ENCODE results near the gene ARHGEF35. TPM values are rescaled to one million over a fixed set of nuclear protein-coding genes. Genes with fewer than 3 reads are reported as not detected.
"Not testable (repeated sequence)": the region's sequence is repeated elsewhere in the genome, so short reads cannot be mapped to it uniquely, and the experiment has no call there.

The ARHGEF35 gene
- 1 to 10 TPM; 4.2 TPM for total RNA-seq

DNA sequence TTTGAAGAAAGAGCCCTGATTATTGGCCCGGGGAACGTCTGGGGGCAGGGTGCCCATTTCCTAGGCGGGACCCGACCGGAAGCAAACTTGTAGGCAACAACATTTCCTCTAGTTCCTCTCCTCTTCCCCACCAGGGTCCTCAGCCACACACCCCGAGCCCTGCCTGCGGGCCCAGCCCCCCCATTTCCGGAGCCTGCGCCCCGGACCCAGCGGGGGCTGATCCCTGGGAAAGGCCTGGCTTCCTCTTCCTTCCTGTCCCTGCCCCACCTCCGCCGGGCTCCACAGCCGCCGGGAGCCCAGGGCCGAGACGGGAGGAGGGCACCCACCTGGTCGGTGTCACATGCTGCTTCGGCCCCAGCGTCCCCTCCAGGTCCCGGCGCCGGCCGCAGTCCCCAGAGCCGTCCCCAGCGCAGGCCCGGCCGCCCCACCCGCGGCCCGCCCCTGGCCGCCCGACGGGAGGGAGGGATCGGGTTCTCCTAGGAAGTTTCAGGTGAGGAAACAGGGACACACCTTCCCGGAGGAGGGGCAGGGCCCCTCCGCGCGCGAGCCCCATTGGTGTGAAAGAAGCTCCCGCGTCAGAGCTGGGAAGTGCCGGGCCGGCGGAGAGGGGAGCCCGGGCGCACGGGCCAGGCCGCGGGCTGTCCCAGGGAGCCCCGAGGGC lies at the start of gene ARHGEF35:
Gene ARHGEF35 (minus strand): TSS at position 622 of the 661 bp plus-strand sequence. CDS start 7,450 bp downstream, outside the sequence.
- H3K27me3 Mint-ChIP-seq; H3K36me3 Mint-ChIP-seq (ENCODE audit: low read depth); DNase-seq; H3K9me3 Mint-ChIP-seq; CTCF ChIA-PET; H3K4me1 Mint-ChIP-seq; POLR2A ChIA-PET: not testable (repeated sequence)
- Mint-ChIP-seq H3K4me3 (peak within 1 kb of the TSS; percentile 67), H3K27ac (peak within 1 kb of the TSS; percentile 76)

DNA sequence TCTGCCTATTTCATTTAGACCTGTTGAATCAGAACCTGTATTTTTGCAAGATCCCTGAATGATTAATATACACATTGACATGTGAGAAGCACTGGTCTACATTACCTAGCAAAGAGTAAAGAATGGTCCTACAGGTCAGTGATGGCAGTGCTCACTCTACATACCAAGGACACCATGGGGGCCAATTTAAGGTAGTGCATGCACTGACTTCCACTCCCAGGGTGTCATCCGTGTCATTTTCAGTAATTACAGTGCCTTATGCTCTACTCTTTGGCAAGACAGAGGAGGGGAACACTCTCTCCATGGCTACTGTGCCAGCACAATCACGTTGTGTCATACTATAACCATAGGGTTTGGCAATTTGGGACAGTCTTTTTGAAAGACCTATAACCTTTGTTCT lies 49.7 kb upstream of the ARHGEF35 start:
- H3K36me3 Mint-ChIP-seq (ENCODE audit: low read depth); POLR2A ChIA-PET; H3K27me3 Mint-ChIP-seq; H3K9me3 Mint-ChIP-seq; H3K4me3 Mint-ChIP-seq; DNase-seq; CTCF ChIA-PET; H3K4me1 Mint-ChIP-seq; H3K27ac Mint-ChIP-seq: not testable (repeated sequence)

GRCh38 chr7:144239365-144239764 lies 43.7 kb upstream of the ARHGEF35 start, which contains the start of gene OR2A42:
OR2A42 (minus strand) TSS chr7:144239605; CDS start chr7:144232843, 6,762 bp downstream.
- H3K36me3 Mint-ChIP-seq (ENCODE audit: low read depth); CTCF ChIA-PET; H3K4me3 Mint-ChIP-seq: not testable (repeated sequence)

GRCh38 chr7:144238530-144239082 lies 43.0 kb upstream of the ARHGEF35 start:
- DNase-seq, CTCF ChIA-PET, H3K27ac Mint-ChIP-seq: not testable (repeated sequence)

More at GRCh38 chr7:144239365-144239764, 43.7 kb upstream of the ARHGEF35 start, which contains the start of gene OR2A42:
- DNase-seq, H3K27me3 Mint-ChIP-seq, POLR2A ChIA-PET, H3K4me1 Mint-ChIP-seq, H3K27ac Mint-ChIP-seq, H3K9me3 Mint-ChIP-seq: not testable (repeated sequence)

DNA sequence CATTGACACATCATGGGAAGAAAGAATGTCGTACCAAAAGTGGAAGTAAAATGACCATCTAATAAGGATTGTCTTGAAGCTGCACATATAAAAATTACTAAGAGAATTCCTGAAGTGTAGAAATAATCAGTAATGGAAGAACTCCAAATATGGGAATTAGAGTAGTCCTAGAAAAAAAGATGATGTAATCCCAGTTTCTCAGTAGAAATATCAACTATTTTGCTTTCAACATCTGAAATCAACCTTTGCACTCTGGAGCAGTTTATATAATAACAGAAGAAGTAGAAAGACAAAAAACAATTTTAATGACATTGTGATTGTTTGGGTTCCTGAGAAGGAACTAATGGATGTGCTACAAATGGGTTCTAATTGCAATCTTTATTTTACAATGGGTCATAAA lies 37.4 kb upstream of the ARHGEF35 start:
- not testable (repeated sequence) for DNase-seq

More at GRCh38 chr7:144238530-144239082, 43.0 kb upstream of the ARHGEF35 start:
- H3K4me3 Mint-ChIP-seq; H3K4me1 Mint-ChIP-seq; H3K27me3 Mint-ChIP-seq; H3K9me3 Mint-ChIP-seq; H3K36me3 Mint-ChIP-seq (ENCODE audit: low read depth); POLR2A ChIA-PET: not testable (repeated sequence)

DNA sequence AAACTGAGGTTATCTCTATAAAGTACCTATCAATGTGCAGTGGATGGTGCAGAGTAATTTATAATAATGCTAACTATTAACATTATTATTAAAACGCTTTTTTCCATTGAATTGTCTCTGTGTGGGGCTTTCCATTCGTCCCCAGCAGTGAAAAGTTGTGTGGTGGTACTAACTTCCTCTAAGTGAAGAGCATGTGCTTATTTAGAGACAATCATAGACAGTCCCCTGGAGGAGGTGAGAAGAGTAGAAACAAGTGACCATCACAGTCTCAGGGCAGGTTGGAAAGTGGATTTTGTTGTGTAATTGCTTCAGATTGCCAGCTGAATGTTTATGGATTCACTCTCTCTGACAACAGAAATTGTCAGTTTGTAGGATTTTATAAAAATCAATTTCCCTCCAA lies 35.4 kb upstream of the ARHGEF35 start:
- CTCF ChIA-PET; H3K36me3 Mint-ChIP-seq (ENCODE audit: low read depth); H3K4me1 Mint-ChIP-seq; DNase-seq; POLR2A ChIA-PET; H3K27me3 Mint-ChIP-seq; H3K4me3 Mint-ChIP-seq; H3K9me3 Mint-ChIP-seq; H3K27ac Mint-ChIP-seq: not testable (repeated sequence)

More for the DNA sequence above, 37.4 kb upstream of the ARHGEF35 start:
- H3K27me3 Mint-ChIP-seq; H3K4me1 Mint-ChIP-seq; H3K27ac Mint-ChIP-seq; CTCF ChIA-PET; H3K36me3 Mint-ChIP-seq (ENCODE audit: low read depth); H3K4me3 Mint-ChIP-seq; H3K9me3 Mint-ChIP-seq; POLR2A ChIA-PET: not testable (repeated sequence)

DNA sequence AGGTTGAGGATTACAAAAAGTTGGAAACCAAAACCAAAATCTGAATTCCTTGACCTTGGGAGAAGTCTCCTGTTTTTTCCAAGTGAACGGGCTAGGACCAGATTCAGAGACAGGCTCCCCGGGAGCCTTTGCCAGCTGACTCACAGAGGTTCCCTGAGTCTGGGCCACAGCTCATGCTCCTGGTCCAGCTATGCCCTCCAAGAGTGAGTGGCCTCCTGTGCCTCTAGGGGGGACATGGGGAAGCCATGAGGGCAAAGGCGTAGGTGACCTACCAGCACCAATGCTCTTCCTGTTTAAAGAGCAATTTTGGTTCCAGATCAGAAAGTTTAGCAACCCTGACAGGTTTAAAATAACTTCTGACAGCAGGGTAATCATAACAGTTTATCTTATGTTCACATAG lies 33.2 kb upstream of the ARHGEF35 start:
- H3K4me1 Mint-ChIP-seq, result not testable (repeated sequence)

GRCh38 chr7:144226866-144227265 lies 31.2 kb upstream of the ARHGEF35 start:
- H3K36me3 Mint-ChIP-seq (ENCODE audit: low read depth); H3K4me3 Mint-ChIP-seq; H3K27me3 Mint-ChIP-seq; DNase-seq; CTCF ChIA-PET; H3K4me1 Mint-ChIP-seq; H3K27ac Mint-ChIP-seq; H3K9me3 Mint-ChIP-seq; POLR2A ChIA-PET: not testable (repeated sequence)

More for the DNA sequence above, 33.2 kb upstream of the ARHGEF35 start:
- H3K9me3 Mint-ChIP-seq; H3K4me3 Mint-ChIP-seq; POLR2A ChIA-PET; H3K27ac Mint-ChIP-seq; H3K27me3 Mint-ChIP-seq; DNase-seq; CTCF ChIA-PET; H3K36me3 Mint-ChIP-seq (ENCODE audit: low read depth): not testable (repeated sequence)

- H3K36me3 Mint-ChIP-seq (ENCODE audit: low read depth); DNase-seq; H3K27ac Mint-ChIP-seq; H3K4me3 Mint-ChIP-seq; H3K4me1 Mint-ChIP-seq; H3K27me3 Mint-ChIP-seq; CTCF ChIA-PET; H3K9me3 Mint-ChIP-seq; POLR2A ChIA-PET: not testable (repeated sequence)
These were observed 28.0 kb upstream of the ARHGEF35 start for GRCh38 chr7:144223675-144224074.

- H3K27me3 Mint-ChIP-seq; H3K9me3 Mint-ChIP-seq; H3K4me1 Mint-ChIP-seq; H3K27ac Mint-ChIP-seq; H3K36me3 Mint-ChIP-seq (ENCODE audit: low read depth); POLR2A ChIA-PET; DNase-seq; CTCF ChIA-PET; H3K4me3 Mint-ChIP-seq: not testable (repeated sequence)
These were observed 24.9 kb upstream of the ARHGEF35 start for GRCh38 chr7:144220531-144220930.

DNA sequence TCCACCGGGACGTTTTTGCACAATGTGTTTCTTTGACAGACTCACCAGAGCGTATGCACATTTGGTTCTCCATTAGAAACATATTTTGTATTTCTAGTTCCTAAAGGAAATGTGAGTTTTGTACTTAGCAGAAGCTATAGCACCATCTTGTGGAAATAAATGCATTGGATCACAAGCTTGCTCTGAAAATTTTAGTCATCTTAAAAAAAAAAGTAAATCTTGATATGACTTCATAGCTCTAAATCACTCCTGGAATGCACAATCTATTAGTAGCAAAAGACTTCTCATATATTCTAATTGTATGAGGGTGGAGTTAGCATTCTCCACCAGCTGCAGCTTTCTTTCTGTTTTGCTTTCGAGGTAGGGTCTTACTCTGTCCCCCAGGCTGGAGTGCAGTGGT lies 23.5 kb upstream of the ARHGEF35 start:
- CTCF ChIA-PET, result interaction anchor here (0.6 kb wide), 1 partner anchor 113 kb away, joined by 3 read pairs; no protein-coding TSS in a partner anchor
- H3K27ac Mint-ChIP-seq; H3K4me3 Mint-ChIP-seq; H3K4me1 Mint-ChIP-seq; DNase-seq; POLR2A ChIA-PET; H3K36me3 Mint-ChIP-seq (ENCODE audit: low read depth); H3K9me3 Mint-ChIP-seq; H3K27me3 Mint-ChIP-seq: not testable (repeated sequence)

DNA sequence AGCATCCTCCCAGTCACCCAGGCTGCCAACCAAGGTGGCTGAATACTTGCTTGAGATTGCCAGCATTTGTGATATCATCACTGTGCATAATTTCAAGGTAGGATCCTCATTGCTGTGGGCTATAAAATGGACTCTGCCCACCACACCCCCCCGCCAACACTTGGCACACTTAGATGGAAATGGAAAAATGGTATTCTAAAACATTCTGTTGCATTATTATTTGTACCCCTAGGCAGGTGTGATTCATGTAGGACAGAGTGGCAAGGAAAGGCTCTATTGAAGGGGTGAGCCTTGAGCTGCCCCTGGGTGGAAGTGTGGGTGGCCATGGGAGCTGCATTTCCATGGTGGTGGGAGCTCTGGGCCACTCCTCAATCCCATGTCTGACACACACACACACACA lies 22.9 kb upstream of the ARHGEF35 start:
- H3K4me1 Mint-ChIP-seq; H3K36me3 Mint-ChIP-seq (ENCODE audit: low read depth); H3K27ac Mint-ChIP-seq; POLR2A ChIA-PET; H3K9me3 Mint-ChIP-seq; DNase-seq; H3K27me3 Mint-ChIP-seq; H3K4me3 Mint-ChIP-seq: not testable (repeated sequence)
- CTCF ChIA-PET, result interaction anchor here (0.6 kb wide), 1 partner anchor 113 kb away, joined by 3 read pairs; no protein-coding TSS in a partner anchor

GRCh38 chr7:144217200-144217599 lies 21.6 kb upstream of the ARHGEF35 start:
- H3K4me1 Mint-ChIP-seq; H3K27me3 Mint-ChIP-seq; CTCF ChIA-PET; H3K36me3 Mint-ChIP-seq (ENCODE audit: low read depth); H3K9me3 Mint-ChIP-seq; DNase-seq; H3K4me3 Mint-ChIP-seq; H3K27ac Mint-ChIP-seq; POLR2A ChIA-PET: not testable (repeated sequence)

DNA sequence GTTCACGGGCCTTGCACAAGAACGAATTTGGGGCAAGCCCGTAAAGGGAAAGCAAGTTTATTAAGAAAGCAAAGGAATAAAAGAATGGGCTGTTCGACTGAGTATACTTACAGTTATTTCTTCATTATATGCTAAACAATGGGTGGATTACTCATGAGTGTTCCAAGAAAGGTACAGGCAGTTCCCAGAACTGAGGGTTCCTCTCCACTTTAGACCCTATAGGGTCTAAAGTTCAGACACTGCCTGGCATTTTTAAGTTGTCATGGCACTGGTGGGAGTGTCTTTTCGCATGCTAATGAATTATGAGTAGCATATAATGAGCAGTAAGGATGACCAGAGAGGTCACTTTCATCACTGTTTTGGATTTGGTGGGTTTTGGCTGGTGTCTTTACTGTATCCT lies 9.7 kb upstream of the ARHGEF35 start:
- H3K4me1 Mint-ChIP-seq; H3K36me3 Mint-ChIP-seq (ENCODE audit: low read depth); CTCF ChIA-PET; DNase-seq; H3K4me3 Mint-ChIP-seq; POLR2A ChIA-PET; H3K27me3 Mint-ChIP-seq; H3K9me3 Mint-ChIP-seq; H3K27ac Mint-ChIP-seq: not testable (repeated sequence)
